ENCODE results near the gene MYL5.

MYL5 gene

DNA sequence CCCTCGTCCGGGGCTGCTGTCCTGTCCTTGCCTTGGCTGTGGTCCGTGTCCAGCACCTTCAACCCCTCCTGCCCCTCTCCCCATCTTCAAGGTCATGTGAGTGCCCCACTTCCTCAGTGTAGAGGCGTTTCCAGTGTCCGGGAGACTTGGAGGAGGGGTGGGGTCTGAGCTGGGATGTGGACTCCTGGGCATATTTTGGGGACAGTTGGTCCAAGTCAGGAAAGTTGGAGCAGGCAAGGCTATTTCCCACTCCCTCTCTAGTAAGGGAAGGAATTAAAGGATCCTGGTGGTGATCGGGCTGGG lies 34.2 kb downstream of the MYL5 start:
- DNase-seq: no peak

DNA sequence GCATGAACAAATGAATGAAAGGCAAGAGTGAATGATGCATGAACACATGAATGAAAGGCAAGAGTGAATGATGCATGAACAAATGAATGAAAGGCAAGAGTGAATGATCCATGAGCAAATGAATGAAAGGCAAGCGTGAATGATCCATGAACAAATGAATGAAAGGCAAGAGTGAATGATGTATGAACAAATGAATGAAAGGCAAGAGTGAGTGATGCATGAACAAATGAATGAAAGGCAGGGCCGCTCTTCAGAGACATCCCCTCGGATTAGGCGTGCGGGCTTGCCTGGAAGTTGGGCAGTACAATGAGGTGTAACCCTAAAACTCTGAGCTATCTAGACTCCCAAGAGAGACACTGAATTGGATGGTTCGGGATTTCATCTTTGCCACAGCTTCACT lies 35.0 kb downstream of the MYL5 start:
- no peak for DNase-seq

DNA sequence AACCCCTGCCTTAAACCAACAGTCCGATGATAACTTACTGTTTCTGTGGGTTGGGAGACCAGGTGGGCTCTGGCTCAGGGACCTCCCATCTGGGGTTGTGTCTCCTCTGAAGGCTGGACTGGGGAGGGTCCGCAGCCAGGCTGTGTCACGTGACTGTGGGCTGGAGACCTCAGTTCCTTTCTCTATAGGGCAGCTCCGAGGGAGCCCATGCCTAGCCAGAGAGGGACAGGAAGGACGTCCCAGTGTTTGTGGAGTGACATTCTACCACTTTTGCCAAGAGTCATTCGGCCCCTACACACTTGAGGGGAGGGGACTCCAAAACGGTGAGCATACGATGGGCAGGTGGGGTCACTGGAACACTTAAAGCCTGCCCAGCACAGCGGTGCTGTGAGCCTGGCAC lies 35.8 kb downstream of the MYL5 start:
- DNase-seq: no peak

DNA sequence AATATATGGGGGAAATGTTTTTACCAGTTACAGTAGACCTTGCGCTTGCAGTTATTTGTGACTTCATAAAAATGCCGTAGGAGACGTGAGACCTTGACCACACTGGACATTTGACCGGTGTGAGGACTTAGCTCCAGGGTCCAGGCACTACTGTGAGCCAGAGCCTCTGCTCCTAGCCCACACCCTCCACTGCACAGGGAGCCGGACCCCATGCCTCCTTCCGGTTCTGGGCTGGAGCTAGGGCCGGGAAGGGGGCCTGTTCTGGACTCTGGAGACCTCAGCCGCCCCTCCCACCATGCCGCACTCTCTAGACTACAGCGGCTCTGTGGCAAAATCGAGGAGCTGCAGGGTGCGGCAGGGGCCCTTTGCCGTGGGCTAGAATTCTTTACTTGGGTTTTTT lies 36.6 kb downstream of the MYL5 start:
- DNase-seq: no peak

GRCh38 chr4:712093-712492 lies 37.8 kb downstream of the MYL5 start:
- no peak for DNase-seq

DNA sequence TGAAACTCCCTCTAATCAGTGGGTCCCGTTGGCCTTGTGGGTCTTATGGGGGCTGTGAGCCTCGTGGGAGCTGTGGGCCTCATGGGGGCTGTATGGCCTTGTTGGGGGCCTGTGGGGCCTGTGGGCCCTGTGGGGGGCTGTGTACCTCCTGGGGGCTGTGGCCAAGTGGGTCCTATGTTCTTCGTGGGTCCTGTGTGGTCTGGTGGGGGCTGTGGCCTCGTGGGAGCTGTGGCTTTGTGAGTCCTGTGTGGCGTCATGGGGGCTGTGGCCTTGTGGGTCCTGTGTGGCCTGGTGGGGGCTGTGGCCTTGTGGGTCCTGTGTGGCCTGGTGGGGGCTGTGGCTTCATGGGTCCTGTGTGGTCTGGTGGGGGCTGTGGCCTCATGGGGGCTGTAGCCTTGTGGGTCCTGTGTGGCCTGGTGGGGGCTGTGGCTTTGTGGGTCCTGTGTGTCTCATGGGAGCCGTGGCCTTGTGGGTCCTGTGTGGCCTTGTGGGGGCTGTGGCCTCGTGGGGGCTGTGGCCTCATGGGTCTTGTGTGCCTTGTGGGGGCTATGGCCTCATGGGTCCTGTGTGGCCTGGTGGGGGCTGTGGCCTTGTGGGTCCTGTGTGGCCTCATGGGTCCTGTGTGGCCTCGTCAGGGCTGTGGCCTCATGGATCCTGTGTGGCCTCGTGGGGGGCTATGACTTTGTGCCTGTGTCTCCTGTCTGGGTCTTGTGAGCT lies 38.7 kb downstream of the MYL5 start:
- DNase-seq: no peak

DNA sequence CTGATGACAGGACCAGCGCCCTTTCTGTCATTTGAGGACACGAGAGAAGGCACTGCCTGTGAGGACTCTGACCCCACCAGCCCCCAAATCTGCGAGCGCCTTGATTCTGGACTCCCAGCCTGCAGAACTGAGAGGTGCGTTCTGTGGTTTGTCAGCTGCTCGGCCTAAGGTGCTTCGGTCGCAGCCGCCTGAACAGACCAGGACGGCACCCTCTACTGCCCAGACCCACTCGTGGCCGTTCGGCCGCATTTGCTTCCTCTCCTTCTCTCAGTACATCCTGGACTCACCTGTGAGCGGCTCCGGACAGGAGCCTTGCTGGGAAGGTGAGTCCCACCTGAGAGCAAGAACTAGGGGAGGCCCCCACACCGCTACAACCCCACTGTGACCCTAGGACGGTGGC lies 39.7 kb downstream of the MYL5 start:
- DNase-seq: no peak

- no peak for DNase-seq
Observed at GRCh38 chr4:717601-718320, 43.4 kb downstream of the MYL5 start.

- DNase-seq: no peak
Observed at GRCh38 chr4:718460-718859, 44.1 kb downstream of the MYL5 start.

- DNase-seq: no peak
Observed at GRCh38 chr4:720111-720860, 45.9 kb downstream of the MYL5 start.

DNA sequence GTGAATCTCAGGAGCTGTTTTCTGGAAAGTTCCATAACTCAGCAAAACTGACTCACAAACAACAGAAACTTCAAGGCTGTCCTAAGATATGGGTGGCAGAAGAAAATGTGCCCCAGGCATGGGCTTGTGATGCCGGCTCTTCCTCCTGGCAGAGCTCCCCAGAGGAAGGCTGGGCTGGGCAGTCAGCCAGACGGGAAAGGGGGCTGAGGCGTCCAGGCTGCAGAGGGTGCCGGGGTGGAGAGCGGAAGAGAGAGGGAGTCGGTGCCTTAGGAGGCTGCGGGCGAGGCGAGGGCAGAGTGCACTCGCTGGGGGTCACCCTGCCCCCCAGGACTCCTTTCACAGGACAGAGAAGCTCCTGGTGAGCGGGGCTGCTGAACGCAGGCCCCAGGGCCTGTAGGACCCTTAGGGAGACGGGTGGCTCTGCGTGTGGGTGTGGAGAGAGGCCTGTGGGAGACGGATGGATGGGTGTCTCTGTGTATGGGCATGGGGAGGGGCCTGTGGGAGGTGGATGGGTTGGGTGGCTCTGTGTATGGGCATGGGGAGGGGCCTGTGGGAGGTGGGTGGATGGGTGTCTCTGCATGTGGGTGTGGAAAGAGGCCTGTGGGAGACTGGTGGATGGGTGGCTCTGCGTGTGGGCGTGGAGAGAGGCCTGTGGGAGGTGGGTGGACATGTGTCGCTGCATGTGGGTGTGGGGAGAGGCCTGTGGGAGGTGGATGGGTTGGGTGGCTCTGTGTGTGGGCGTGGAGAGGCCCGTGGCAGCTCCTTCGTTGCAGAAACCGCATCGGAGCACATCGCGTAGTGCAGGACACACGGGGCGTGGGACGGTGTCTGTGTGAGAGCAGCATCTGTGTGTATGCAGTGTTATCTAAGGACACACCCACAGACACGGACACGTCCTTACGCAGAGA lies 47.2 kb downstream of the MYL5 start:
- no peak for DNase-seq

GRCh38 chr4:722169-722725 lies 47.9 kb downstream of the MYL5 start:
- DNase-seq: no peak

- no peak for DNase-seq
Observed at GRCh38 chr4:722851-723360, 48.6 kb downstream of the MYL5 start.

GRCh38 chr4:723751-724530 lies 49.6 kb downstream of the MYL5 start:
- no peak for DNase-seq

- DNase-seq: no peak
Observed at GRCh38 chr4:725391-726234, 51.3 kb downstream of the MYL5 start.

DNA sequence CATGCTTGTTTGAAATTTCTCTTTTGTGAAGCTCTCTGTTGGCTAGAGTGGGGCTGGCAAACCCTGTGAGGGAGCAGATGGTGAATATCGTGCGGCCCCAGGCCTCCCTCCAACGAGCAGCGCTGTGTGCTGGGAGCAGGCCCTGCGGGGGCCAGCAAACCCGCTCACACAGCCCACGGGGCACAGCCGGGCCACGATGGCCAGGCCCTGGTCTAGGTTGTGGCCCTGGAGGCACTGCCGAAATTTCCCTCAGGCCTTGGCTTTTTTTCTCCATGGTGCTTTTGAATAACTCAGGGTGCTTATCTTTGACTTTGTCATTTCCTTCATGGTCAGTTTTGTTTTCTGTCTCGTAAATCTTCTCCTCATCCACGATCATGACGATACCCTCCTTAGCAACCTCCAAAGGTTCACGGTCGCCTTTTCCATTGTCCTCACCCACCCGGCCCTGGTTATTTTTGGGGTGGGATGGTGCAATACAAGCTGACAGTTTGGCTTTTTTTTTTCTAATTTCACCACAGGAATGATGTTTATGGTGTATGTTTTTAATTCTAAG lies 52.0 kb downstream of the MYL5 start:
- DNase-seq: no peak

DNA sequence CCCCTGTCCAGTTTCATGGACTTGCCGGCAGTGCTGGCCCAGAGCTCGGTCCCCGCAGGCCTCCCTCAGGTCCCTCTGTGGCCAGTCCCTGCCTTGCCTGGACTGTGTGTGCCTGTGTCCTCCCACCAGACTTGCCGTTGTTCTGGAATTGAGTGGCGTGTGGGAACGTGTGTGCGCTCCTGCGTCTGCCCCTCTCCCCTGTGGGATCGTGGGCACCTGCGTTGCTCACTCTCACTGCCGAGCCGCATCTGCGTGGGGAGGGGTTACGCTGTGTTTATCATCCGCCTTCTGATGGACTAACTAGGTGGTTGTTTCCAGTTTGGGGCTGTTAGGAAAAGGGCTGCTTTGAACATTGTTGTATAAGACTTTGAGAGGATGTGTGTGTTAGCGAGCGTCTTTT lies 52.5 kb downstream of the MYL5 start:
- DNase-seq: no peak

DNA sequence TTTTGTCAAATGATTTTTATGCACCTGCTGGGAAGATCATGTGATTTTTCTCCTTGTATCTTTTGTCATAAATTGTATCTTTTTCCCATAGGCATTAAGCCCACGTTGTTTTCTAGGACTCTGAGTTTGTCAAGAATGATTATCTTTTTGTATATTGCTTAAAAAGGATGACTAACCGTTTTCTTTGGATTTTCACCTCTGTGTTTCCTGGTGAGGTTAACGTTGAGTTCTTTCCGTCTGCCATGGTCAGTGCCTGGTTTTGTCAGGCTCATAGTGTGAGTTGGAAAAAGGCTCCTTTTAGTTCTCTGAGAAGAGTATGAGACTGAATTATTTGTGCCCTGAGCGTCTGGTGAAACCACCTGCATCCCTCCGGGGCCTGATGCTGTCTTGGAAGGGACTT lies 53.2 kb downstream of the MYL5 start:
- DNase-seq: no peak

GRCh38 chr4:729336-730315 lies 55.3 kb downstream of the MYL5 start:
- DNase-seq: no peak
